PFSK-1 (cell line): Measurements from ENCODE around the gene IL12B.

Experiments used
- FOXP2 ChIP-seq: optimal IDR thresholded peaks from 2 replicates; pipeline ENCODE3; 2011; ENCODE audit warnings: borderline replicate concordance, control low read depth, inconsistent platforms; ENCODE audit not compliant: insufficient read depth; ENCODE audit errors: extremely low read length, extremely low read depth
- POLR2AphosphoS5 ChIP-seq: IDR thresholded peaks from 2 replicates; pipeline ENCODE4 v1.6.1; 2012; ENCODE audit warnings: low read depth, mild to moderate bottlenecking, control low read depth, low read length, moderate library complexity
- REST ChIP-seq, 2 experiments: IDR thresholded peaks; 2 replicates each; pipeline versions ENCODE4 v1.6.1 to v1.8.0; 2011 to 2012; ENCODE audit warnings: low read depth in 2 of 2, low read length in 2 of 2, control low read depth in 1 of 2, inconsistent platforms in 1 of 2, mild to moderate bottlenecking in 1 of 2, moderate library complexity in 1 of 2; ENCODE audit not compliant: insufficient read depth in 1 of 2
- SIN3A ChIP-seq: IDR thresholded peaks from 2 replicates; pipeline ENCODE4 v1.6.1; 2012; ENCODE audit warnings: mild to moderate bottlenecking, low read length, moderate library complexity, borderline replicate concordance; ENCODE audit not compliant: insufficient read depth
- TAF1 ChIP-seq: IDR thresholded peaks from 2 replicates; pipeline ENCODE4 v1.6.1; 2012; ENCODE audit warnings: low read length, control low read depth, borderline replicate concordance; ENCODE audit not compliant: insufficient read depth

GRCh38 chr5:159322180-159322579, 8.1 kb downstream of the IL12B start:
- TF ChIP-seq POLR2AphosphoS5: no peak
- no peak for TF ChIP-seq REST (IDR thresholded peaks at IDR 0.05; ENCODE audit: insufficient read depth in 1 of 2, low read depth in 2 of 2, low read length in 2 of 2)
- no peak for TF ChIP-seq TAF1
- no peak for TF ChIP-seq SIN3A
- TF ChIP-seq FOXP2: no peak
